ENCODE measurements around the gene HMGXB4.

The HMGXB4 gene

DNA sequence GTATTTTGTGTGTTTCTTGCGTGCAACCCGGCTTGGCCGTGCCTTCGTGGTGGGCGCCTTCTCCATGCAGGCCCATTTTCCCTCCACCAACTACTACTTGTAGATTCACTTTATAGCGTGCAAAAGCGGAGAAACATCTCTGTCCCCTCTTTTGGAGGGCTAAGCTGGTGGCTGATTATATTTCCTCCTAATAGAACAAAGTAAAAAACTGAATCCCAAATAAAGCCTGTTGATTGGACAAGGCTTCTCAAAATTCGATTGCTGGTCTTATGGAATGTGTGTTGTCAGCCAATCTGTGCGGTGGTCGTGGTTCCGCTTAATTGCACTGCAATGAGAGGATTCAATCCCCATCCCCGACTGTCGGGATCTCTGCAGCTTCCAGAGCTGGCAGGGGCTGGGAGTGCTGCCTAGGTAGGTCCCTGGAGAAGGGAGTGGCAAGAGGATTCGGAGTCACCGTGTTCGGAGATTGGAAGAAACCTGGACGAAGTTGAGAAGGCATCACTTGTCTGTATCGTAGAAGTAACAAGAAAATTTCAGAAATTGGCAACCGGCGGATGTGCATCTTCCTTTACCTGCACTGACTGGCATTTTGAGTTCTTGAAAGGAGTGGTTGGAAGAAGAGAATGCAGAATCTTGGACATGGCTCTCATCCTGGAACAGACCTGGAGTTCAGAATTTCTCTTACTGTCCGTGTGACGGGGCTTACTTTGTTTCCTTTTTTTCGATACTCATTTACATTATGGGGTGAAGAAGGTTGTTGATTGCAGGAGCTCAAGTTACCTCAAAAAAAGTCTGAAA, 1.1 kb downstream of the HMGXB4 start:
- DNase-seq: peak; percentile 32

DNA sequence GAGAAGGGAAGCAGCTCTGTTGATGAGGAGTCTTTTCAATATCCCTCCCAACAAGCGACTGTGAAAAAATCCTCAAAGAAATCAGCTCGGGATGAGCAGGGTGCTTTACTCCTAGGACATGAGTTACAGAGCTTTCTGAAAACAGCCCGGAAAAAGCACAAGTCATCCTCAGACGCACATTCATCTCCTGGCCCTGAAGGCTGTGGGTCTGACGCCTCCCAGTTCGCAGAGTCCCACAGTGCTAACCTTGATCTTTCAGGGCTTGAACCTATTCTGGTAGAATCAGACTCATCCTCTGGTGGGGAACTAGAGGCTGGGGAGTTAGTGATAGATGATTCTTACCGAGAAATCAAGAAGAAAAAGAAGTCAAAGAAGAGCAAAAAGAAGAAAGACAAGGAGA, 7.7 kb downstream of the HMGXB4 start:
- DNase-seq: no peak

DNA sequence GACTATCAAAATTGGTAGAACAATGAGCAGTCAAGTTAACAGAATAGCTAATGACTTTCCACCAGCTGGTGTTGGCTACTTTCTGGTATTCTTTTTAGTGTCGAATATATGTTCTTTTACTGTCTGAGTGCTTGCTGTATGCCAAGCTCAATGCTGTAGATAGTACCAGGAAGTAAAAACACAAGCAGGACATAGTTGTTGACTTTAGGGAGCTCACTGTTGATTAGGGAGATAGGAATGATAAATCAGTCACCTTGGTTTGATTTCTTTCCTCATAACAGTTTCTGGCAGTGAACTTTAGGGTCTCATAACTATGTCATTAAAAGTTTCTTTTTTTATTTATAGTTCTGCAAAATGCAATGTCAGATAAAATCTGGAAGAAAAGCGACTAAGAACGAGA, 9.0 kb downstream of the HMGXB4 start:
- DNase-seq: no peak

DNA sequence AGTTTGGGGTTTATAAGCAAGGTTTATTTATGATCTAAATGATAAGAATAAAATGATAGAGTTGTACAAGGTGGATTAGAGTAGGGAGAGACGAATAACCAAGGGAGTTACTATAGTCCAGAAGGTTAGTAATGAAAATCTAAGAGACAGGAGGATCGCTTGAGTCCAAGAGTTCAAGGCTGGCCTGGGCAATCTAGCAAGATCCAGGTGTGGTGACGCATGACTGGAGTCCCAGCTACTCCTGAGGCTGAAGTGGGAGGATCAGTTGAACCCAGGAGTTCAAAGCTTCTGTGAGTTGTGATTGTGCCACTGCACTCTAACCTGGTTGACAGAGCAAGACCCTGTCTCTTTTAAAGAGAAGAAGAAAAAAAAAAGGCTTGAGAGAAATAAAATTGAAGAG, 12.3 kb downstream of the HMGXB4 start:
- no peak for DNase-seq

DNA sequence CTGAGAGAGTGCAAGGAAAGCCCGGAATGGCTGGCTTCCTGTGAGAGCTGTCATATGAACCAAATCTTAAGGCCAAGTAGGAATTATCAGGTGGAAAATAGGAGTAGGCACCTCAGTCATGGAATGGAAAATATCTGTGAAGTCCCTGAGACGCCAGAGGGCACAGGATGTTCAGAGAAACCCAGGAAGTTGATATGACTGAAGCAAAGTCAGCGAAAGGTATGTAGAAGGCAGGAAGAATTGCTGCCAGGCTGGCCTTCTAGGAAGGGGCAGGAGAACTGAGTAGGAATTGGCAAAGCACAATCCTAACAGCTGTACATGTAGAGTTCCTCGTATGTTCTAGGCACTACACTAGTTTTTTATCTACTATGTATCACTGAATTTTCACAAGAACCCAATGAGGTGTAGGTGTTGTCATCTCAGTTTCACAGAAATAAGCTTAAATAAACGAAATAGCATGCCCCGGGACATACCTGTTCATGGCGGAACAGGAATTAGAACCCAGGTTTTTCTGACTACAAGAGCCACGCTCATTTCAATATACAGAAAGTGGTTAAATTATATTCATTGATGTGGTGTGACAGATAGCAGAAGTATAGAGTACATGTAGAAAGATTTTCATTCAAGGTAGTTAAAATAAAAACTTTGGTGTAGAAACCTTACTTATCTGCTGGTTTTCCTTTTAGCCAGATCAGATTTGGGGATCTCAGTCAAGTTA, 17.0 kb downstream of the HMGXB4 start:
- no peak for DNase-seq

DNA sequence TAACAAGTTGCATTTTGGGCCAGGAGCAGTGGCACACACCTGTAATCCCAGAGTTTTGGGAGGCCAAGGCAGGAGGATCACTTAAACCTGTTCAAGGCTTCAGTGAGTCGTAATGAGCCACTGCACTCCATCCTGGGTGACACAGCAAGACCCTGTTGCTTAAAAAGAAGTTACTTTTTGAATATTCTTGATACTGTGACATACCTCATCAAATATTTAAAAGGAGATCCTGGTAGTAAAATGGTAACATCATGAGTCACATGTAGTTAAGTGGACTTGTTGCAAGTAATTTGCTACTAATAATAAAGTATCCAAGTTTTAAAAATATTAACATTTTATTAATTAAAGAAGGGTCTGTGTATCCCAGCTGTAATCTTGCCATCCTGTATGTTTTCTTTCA, 18.3 kb downstream of the HMGXB4 start:
- no peak for DNase-seq

DNA sequence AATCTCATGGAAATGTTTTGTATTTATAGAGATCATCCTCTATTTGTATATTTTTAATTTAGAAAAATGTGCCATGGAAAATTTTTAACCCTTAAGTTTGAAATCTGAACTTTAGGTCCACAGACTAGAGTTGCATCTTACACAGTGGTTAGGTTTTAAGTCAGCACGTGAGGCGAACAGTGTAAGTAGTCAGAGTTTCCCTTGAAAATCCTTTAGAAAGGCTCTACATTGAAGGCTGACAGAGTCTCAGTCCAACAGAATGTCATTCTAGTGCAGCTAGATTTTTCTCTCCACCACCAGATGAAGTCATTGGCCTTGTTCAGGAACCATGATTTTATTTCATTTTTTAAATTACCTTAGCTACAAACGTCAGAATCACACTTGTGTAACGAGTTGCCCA, 18.7 kb downstream of the HMGXB4 start:
- DNase-seq: no peak

DNA sequence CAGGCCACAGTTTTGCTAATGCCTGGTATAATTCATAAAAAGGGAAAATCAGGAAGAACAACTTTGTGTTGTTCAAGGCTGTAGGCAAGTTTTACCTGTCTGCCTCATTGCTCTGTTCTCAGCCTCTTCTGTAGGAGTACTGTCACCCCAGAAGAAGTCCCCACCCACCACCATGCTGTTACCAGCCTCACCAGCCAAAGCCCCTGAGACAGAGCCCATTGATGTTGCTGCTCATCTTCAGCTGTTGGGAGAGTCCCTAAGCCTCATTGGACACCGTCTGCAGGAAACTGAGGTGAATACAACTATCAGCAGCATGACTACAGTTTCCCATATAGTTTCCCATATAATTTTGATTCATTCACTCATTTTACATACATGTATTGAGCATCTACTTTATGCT, 30.8 kb downstream of the HMGXB4 start:
- no peak for DNase-seq

DNA sequence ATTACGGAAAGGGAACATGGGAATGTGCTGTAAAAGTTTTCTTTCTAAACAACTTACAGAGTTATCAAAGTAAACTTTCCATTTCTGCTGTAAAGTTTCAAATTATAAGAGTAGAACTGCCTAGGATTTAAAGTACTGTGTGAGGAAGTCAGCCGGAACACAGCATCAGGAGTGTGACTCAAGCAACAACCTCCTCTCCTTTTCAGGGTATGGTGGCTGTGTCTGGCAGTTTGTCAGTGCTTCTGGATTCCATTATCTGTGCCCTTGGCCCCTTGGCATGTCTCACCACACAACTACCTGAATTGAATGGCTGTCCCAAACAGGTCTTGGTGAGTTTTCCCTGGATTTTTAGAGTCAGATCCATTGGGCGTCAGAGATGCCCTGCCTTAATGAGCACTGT, 35.5 kb downstream of the HMGXB4 start:
- DNase-seq: no peak

DNA sequence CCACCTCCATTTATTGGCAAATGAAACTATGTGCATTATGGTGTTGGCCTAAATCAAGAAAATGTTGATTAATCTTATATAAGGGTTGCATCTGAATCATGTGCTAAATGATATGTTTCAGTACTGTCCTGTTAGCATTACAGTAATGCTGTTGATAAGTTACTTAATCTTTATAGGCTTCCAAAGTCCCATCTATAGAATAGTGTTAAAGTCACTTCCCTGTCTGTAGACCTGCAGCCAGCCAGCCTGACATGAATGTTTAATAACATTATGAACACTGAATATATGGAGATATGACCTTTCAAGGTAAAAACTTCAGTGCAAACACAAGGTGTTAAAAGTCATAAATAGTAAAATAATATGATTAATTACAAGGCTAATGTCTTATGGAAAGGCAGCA, 38.8 kb downstream of the HMGXB4 start:
- no peak for DNase-seq

DNA sequence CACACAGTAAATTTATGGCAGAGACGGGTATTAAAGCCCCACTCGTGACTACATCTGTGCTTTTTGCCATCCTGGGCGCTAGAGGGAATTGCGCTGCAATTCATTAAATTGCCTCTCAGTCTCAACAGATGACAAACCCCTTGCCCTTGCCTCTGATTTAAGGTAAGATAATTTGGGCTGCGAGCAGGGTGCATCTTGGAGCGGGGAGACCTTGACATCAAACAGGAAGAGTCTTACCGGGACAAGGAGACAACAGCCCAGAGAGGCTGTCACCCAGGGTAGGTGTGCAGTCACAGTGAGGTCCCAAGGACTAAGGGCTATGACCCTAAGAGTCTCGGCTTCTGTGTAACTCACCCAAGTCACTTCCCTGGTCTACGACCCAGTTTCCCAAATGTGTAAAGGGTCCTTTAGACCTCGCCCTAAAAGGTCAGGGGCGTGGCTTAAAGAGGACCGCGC, 42.0 kb downstream of the HMGXB4 start:
- peak; percentile 54 for DNase-seq

DNA sequence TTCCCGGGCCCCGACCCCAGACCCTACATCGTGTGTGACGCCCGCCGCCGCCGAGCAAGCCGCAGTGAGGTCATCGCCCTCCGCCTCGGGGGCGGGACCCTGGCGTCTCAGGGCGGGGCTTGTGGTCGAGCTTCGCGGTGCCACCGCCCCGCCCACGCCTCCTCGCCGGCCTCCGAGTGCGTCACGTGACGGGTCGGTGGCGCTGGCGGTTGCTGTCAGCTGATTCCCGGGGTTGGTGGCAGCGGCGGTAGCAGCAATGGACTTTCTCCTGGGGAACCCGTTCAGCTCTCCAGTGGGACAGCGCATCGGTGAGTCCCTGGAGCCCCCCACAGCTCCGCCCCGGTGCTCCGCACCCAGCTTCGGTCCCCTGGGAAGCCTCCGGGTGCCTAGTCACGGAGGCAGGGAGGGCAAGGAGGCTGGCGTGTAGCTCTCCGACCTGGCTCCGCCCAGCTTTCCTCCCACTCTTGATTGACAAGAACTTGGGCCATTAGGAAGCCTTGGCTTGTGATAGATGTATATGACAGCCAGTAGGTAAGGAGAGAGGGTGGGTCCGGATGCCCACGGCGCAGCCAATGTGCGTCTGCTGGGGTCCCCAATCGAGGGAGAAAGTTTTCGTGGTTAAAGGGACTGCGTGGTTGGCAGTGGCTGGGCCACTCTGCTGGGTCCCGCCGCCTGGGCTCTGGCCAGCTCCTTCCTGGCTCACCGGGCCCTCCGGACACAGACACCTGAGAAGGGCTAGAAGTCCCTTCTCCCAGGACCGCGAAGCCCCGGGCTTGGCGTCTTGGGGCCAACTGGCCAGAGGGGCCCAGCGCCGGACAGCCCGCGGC, 42.6 kb downstream of the HMGXB4 start, which contains the start of gene TOM1:
TSS of gene TOM1 (plus strand) at position 222 of the 827 bp plus-strand sequence. CDS start at position 257, 35 bp downstream.
- DNase-seq: peak; percentile 97

DNA sequence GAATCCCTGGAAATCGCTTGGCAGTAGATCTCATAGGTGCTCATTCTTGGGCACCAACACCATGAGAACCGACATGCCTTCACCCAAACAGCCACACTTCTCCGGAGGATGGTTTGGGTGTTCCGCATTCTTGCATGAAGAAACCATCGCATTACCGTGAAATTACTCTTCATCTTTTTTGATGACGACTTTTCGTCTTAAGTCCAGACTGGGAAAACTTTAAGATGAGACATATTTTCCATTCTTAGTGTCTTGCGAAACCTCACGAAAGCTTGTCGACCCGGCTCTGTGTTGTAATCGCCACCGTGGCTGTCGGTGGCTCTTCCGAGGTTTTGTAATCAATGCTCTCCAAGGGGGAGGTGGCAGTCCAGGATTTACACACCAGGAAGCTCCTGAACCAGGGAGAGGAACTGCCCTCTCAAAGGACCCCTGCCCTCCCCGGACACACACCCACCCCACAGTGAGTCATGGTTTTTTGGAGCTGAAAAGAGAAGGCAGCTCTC, 44.1 kb downstream of the HMGXB4 start:
- peak; percentile 59 for DNase-seq

DNA sequence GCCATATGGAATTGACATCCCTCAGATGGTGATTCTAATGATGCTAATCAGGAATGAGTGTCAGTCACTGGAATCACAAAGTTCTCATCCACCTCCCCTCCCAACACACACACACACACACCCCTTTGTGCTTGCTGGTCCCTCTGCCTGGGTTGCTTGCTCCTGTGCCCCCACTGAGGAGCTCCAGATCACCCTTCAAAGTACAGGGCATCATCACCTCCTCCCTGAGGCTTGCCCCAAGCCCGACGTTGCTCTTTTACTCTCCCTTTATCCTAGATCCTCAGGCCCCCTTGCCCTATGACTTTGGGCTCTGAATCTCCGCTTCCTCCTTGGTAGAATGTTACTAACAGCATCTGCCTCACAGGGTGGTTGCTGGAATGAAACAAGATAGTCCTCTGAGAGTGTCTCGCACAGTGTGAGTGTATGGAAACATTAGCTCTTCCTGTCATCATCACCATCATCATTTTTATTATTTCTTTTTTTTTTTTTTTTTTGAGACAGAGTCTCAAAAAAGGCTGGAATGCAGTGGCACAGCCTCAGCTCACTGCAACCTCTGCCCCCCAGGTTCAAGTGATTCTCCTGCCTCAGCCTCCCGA, 45.8 kb downstream of the HMGXB4 start:
- DNase-seq: no peak

DNA sequence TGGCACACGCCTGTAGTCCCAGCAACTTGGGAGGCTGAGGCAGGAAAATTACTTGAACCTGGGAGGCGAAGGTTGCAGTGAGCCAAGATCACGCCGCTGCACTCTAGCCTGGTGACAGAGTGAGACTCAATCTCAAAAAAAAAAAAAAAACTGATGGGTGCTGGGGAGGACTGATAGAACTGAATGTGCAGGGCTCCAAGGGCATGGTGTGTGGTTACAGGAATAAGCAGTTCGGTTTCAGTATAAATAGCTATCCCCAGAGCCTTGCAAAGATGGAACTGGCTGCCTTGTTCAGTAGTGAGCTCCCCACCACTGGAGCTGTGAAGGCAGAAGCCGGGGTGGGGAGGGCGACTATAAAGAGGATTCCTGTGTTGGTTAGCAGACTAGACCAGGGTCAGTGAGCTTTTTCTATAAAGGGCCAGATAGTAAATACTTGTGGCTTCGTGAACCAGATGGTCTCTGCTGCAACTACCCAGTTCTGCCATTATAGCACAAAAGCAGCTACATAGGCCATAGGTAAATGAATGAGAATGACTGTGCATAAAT, 48.3 kb downstream of the HMGXB4 start:
- DNase-seq: no peak

DNA sequence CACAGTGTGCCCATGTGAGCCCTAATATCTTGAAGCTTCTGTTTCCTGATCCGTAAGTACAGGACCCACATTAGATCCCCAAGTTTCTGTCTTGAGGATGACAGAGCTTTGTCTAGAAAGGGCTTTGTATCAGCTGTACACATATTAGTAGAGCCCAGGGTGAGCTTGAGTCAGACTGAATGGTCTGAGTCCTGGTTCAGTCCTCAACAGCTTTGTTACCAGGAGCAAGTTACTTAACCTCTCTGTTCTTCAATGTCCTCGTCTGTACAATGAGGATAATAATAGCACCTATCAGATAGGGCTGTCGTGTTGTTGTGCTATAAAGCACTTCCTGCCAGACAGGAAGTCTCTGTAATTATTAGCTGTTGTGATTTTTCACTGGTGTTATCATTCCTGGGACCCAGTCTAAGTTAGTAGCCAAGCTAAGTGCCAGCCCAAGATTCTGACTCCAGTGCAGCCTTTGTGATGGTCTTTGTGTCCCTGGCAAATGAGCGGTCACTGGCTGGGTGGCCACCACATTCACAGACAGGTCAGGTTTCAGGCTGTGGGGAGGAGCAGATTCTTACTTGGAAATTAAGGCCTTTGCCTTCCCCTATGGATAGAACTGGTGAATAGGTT, 49.2 kb downstream of the HMGXB4 start:
- peak; percentile 54 for DNase-seq

DNA sequence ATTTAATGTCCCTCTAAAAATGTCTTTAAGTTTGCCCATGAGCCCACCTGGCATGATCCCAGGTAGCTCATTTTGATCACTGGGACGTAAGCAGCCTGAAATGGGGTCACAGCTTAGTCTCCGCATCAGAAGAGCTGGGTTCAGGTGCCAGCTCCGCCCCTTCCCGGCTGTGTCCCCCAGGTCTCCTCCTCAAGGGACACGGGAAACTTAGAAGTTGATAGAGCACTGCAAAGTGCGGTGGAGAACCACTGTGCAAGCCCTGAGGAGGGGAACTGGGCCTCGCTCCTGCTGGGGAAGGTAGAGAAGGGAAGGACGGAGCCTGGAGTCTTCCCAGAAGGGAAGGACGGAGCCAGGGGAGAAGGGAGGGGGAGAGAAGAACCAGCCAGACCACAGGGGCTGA, 50.1 kb downstream of the HMGXB4 start:
- no peak for DNase-seq

DNA sequence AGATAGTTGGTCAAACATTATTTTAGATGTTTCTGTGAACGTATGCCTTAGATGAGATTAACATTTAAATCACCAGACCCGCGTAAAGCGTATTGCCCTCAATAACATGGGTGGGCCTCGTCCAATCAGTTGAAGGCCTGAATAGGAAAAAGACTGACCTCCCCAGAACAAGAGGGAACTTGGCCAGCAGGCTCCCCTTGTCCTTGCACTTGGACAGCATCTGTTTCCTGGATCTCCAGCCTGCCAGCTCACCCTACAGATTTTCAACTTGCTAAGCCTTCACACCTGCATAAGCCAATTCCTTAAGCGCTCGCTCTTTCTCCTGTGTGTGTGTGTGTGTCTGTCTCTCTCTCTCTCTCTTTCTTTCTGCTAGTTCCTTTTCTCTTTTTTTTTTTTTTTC, 50.6 kb downstream of the HMGXB4 start:
- no peak for DNase-seq

DNA sequence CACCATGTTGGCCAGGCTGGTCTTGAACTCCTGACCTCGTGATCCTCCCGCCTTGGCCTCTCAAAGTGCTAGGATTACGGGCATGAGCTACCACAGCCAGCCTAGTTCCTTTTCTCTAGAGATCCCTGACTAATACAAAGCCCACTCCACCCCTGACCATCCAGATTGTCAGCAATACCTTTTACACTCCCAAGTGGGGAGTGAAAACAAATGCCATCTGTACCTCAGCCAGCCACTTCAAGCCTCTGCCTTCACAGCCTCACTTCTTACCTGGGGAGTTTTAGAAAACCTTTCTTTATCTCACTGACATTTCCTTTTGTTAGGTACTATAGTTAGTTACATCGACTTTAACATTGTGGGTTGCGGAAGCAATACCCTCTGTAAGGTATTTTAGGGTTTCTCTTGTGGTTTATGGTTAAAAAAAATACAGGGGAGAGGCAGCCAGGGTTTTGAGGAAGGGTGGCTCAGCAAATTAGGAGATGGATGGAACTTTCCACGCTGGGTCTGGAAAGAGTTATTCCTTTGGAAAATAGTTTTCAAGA, 51.3 kb downstream of the HMGXB4 start:
- DNase-seq: no peak

DNA sequence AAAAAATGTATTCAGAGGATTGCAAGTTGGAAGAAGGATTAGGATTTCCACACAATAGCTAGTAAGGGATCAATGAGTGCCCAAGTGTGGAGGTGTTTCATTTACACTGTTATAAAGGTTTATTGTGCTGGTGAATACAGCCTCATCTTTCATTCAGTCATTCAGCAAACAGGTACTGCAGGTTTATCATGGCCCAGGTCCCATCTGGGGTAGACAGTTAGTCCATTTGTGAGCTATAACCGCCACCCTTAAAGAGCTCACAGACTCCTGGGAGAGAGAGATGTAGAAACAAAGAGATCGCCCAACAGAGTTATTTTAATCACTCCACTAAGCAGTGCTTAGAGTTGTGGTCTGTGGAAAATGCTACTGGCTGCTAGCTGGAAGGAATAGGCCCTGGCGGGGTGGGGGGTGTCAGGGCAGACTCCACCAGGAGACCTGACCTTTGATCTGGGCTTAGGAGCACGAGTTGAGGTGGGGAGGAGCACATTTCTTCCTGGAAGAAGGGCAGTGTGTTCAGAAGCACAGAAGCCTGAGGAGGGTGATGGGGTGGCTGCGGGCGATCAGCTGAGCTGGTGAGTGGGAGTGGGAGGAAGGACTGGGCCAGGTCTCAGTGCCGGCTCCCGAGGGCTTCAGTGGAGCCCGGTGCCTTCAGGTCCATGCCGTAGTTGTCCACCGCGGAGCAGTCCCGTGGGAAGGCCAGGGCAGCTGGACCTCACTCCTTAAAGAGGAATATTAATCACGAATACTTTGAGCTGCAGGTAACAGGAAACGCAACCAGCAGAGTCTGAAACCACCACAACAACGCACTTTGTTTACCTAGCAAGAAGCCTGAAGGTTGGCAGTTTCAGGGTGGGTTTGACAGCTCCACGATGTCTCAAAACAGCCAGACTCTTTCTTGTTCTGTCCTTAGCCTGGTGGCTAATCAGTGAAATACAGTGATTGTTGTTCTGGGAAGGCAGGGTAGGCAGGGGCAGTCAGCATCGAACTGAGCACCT, 53.6 kb downstream of the HMGXB4 start:
- DNase-seq: no peak

Measured in femur (tissue), 1 donor.